GM12892 (cell line): Measurements from ENCODE around the gene OTOS.

Experiments used
- POLR2A ChIP-seq: IDR thresholded peaks from 2 replicates; pipeline ENCODE4 v1.6.1; 2011; ENCODE audit warnings: low read depth, low read length, control low read depth
- POLR2AphosphoS5 ChIP-seq: IDR thresholded peaks from 2 replicates; pipeline ENCODE4 v1.6.1; 2011; ENCODE audit warnings: low read depth, low read length, control low read depth

DNA sequence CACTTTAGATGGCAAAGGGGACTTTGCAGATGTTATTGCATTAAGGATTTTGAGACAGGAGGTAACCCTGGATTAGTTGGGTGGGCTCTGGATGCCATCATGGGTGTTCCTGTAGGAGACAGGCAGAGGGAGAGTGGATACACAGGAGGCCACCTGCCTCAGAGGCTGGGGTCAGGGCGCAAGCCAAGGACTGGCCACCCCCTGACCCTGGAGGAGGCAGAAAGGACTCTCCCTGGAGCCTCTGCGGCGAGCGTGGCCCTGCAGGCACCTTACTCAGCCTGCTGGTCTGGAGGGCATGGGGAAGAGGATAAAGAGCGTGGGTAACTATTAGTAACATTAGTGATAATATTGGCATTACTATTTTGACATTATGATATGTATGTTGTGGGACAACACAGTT, 21.6 kb upstream of the OTOS start:
- TF ChIP-seq POLR2AphosphoS5 = no peak
- TF ChIP-seq POLR2A = no peak
